Measurements from ENCODE around the gene ARHGAP42. TPM values are rescaled to one million over a fixed set of nuclear protein-coding genes. Genes with fewer than 3 reads are reported as not detected.
"Not testable (repeated sequence)": the region's sequence is repeated elsewhere in the genome, so short reads cannot be mapped to it uniquely, and the experiment has no call there.

Gene ARHGAP42
- total RNA-seq, 1 donor = 16.8 TPM

GRCh38 chr11:100641456-100641855, 45.6 kb upstream of the ARHGAP42 start:
- DNase-seq (ENCODE audit: low read depth) = no peak
- TF ChIP-seq CTCF (IDR thresholded peaks at IDR 0.05; ENCODE audit: insufficient read depth, low read depth, low read length) = no peak
- no peak overlapping the region for H3K4me3 ChIP-seq (ENCODE audit: low read depth, low read length)

- DNase-seq (ENCODE audit: low read depth) = no peak
- TF ChIP-seq CTCF (IDR thresholded peaks at IDR 0.05; ENCODE audit: insufficient read depth, low read depth, low read length) = no peak
- H3K4me3 ChIP-seq (ENCODE audit: low read depth, low read length) = no peak overlapping the region
Observed at GRCh38 chr11:100646545-100646944, 40.5 kb upstream of the ARHGAP42 start.

- H3K4me3 ChIP-seq (ENCODE audit: low read depth, low read length) = no peak overlapping the region
- DNase-seq (ENCODE audit: low read depth) = no peak
- no peak for TF ChIP-seq CTCF (IDR thresholded peaks at IDR 0.05; ENCODE audit: insufficient read depth, low read depth, low read length)
Observed at GRCh38 chr11:100647861-100648260, 39.2 kb upstream of the ARHGAP42 start.

GRCh38 chr11:100663583-100663982, 23.5 kb upstream of the ARHGAP42 start:
- no peak for DNase-seq (ENCODE audit: low read depth)
- no peak overlapping the region for H3K4me3 ChIP-seq (ENCODE audit: low read depth, low read length)
- TF ChIP-seq CTCF (IDR thresholded peaks at IDR 0.05; ENCODE audit: insufficient read depth, low read depth, low read length) = no peak

DNA sequence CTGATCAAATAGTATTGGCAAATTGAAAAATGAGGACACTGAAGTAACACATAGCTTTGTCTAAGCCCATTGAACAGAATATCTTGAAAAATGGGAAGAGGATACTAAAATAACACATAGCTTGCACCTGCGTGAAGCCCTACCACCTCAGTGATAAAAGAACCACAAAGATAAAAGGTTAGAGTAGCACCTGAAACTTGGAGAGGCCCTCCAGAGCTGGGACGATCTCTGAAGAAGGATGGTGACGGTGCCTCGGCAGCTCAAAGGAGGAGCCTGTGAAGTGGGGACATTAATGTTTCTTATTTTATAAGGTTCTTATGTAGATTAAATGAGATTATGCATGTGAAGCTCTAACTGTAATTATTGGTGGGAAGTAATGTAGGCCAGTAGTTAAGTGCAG, 23.1 kb upstream of the ARHGAP42 start:
- TF ChIP-seq CTCF (IDR thresholded peaks at IDR 0.05; ENCODE audit: insufficient read depth, low read depth, low read length) = no peak
- H3K4me3 ChIP-seq (ENCODE audit: low read depth, low read length) = no peak overlapping the region
- DNase-seq (ENCODE audit: low read depth) = no peak

DNA sequence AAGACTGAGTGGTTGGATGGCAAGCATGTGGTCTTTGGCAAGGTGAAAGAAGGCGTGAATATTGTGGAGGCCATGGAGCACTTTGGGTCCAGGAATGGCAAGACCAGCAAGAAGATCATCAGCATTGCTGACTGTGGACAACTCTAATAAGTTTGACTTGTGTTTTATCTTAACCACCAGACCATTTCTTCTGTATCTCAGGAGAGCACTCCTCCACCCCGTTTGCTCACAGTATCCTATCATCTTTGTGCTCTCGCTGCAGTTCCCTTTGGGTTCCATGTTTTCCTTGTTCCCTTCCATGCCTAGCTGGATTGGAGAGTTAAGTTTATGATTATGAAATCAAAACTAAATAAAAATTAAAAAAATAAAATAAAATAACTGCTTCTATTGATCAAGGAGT, 20.3 kb upstream of the ARHGAP42 start:
- not testable (repeated sequence) for H3K4me3 ChIP-seq (ENCODE audit: low read depth, low read length); DNase-seq (ENCODE audit: low read depth)

DNA sequence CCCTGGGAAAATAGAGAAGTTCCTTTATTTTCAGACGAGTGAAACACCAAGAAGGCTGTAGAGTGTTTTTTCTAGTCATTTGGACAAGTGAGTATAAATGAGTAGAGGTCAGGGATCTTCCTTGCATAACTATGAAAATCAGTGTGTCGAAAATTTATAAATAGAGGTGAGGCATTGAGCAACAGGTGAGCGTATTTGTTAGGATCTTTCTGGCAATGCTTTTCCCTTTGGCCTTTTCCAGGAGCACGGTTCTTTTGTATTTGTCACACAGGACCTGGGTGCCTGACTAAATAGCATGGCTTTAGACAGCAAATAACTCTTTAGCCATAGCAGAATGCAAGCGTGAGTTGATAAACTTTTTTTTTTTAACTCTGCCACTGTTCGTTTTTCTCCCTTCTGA, 19.6 kb upstream of the ARHGAP42 start:
- no peak for TF ChIP-seq CTCF (IDR thresholded peaks at IDR 0.05; ENCODE audit: insufficient read depth, low read depth, low read length)
- no peak for DNase-seq (ENCODE audit: low read depth)
- no peak overlapping the region for H3K4me3 ChIP-seq (ENCODE audit: low read depth, low read length)

All from fibroblast of villous mesenchyme (primary cell).